Measurements from ENCODE around the gene ART1. TPM values are rescaled to one million over a fixed set of nuclear protein-coding genes. Genes with fewer than 3 reads are reported as not detected.

The ART1 gene
- total and polyA plus RNA-seq, 7 donors = 0.26 to 33.0 (median 14.5) TPM

GRCh38 chr11:3635641-3636375 lies 9.1 kb upstream of the ART1 start:
- ATAC-seq (no peak), DNase-seq (peak in 1 of 2 donors; percentile 14)
- WGBS, 3 donors = 92 to 95% (median 94%) methylated on average over 15 of the region's 15 CpGs
- TF ChIP-seq CTCF (IDR thresholded peaks at IDR 0.05) = no peak
- intact Hi-C loops (cut with DNase I) = no loop called here
- Histone ChIP-seq H3K27ac (no peak overlapping the region), H3K4me3 (no peak overlapping the region), H3K36me3 (ENCODE audit: insufficient read depth in 1 of 2, low read depth in 1 of 2) (no peaks in the 10 kb centered on the region), H3K4me1 (no peaks in the 10 kb centered on the region), H3K9me3 (no peaks in the 10 kb centered on the region), H3K27me3 (ENCODE audit: insufficient read depth in 3 of 3, low read length in 2 of 3) (no peaks in the 10 kb centered on the region)

- Histone ChIP-seq H3K9me3 (no peaks in the 10 kb centered on the region), H3K27me3 (ENCODE audit: insufficient read depth in 3 of 3, low read length in 2 of 3) (no peaks in the 10 kb centered on the region), H3K4me1 (peaks cover under 1% of the 10 kb centered on the region), H3K27ac (no peak overlapping the region), H3K4me3 (no peak overlapping the region), H3K36me3 (ENCODE audit: insufficient read depth in 1 of 2, low read depth in 1 of 2) (no peaks in the 10 kb centered on the region)
- 71 to 85% (median 83%) methylated on average over 13 of the region's 13 CpGs for WGBS, 3 donors
- ATAC-seq (no peak), DNase-seq (peak in 1 of 2 donors; percentile 19)
- TF ChIP-seq CTCF (IDR thresholded peaks at IDR 0.05) = no peak
- intact Hi-C loops (cut with DNase I) = no loop called here
These were observed 7.7 kb upstream of the ART1 start for GRCh38 chr11:3637201-3637600.

GRCh38 chr11:3638513-3638912 lies 6.4 kb upstream of the ART1 start:
- TF ChIP-seq CTCF (IDR thresholded peaks at IDR 0.05) = no peak
- ATAC-seq (no peak), DNase-seq (no peak)
- no peaks in the 10 kb centered on the region for H3K36me3 ChIP-seq (ENCODE audit: insufficient read depth in 1 of 2, low read depth in 1 of 2)
- H3K27ac ChIP-seq = no peak overlapping the region
- 84 to 89% (median 85%) methylated on average over 5 of the region's 5 CpGs for WGBS, 3 donors
- peaks cover 13% of the 10 kb centered on the region for H3K4me1 ChIP-seq
- intact Hi-C loops (cut with DNase I) = no loop called here
- no peaks in the 10 kb centered on the region for H3K9me3 ChIP-seq
- no peaks in the 10 kb centered on the region for H3K27me3 ChIP-seq (ENCODE audit: insufficient read depth in 3 of 3, low read length in 2 of 3)
- H3K4me3 ChIP-seq = no peak overlapping the region

GRCh38 chr11:3639841-3640240 lies 5.1 kb upstream of the ART1 start:
- Histone ChIP-seq H3K27me3 (ENCODE audit: insufficient read depth in 3 of 3, low read length in 2 of 3) (no peaks in the 10 kb centered on the region), H3K27ac (no peak overlapping the region), H3K9me3 (no peaks in the 10 kb centered on the region), H3K4me3 (no peak overlapping the region), H3K4me1 (peaks cover 18% of the 10 kb centered on the region), H3K36me3 (ENCODE audit: insufficient read depth in 1 of 2, low read depth in 1 of 2) (no peaks in the 10 kb centered on the region)
- intact Hi-C loops (cut with DNase I) = loop anchor here in 1 of 2 donors (5.0 kb wide), 1 partner anchor 598 kb away; no protein-coding TSS in a partner anchor
- 89 to 93% (median 90%) methylated on average over 14 of the region's 14 CpGs for WGBS, 3 donors
- no peak for TF ChIP-seq CTCF (IDR thresholded peaks at IDR 0.05)
- DNase-seq = peak in 1 of 2 donors; percentile 15
- ATAC-seq = no peak
